GM10266 (cell line): ENCODE results near the gene CPLX3.
A peak's percentile ranks its signal among the peaks of the same experiment; 100 is the strongest.

Experiments
- DNase-seq: peaks from one replicate; pipeline ENCODE4 v3.0.0; 2012; ENCODE audit errors: extremely low spot score
- CTCF ChIP-seq: IDR thresholded peaks from 2 replicates; pipeline ENCODE4 v1.5.1; 2012; ENCODE audit warnings: mild to moderate bottlenecking, low read depth; ENCODE audit not compliant: control insufficient read depth, insufficient read depth; ENCODE audit errors: missing control alignments

Gene CPLX3

DNA sequence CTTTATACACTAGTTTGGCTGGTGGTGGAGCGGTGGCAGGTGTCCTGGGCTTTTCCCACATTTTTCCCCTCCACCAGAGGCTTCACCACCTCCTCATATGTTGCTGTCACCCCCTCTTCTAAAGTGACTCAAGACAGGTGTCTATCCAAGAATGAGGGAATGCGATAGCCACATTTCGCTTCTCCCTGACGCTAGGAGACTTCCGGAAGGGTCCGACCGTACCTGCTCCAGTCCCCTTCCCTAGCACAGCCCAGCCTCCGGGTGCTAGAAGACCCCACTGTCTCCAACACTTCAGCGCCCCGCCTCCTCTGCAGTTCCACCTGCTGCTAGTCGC is 46.2 kb downstream of the CPLX3 start:
- TF ChIP-seq CTCF: no peak
- DNase-seq: no peak

DNA sequence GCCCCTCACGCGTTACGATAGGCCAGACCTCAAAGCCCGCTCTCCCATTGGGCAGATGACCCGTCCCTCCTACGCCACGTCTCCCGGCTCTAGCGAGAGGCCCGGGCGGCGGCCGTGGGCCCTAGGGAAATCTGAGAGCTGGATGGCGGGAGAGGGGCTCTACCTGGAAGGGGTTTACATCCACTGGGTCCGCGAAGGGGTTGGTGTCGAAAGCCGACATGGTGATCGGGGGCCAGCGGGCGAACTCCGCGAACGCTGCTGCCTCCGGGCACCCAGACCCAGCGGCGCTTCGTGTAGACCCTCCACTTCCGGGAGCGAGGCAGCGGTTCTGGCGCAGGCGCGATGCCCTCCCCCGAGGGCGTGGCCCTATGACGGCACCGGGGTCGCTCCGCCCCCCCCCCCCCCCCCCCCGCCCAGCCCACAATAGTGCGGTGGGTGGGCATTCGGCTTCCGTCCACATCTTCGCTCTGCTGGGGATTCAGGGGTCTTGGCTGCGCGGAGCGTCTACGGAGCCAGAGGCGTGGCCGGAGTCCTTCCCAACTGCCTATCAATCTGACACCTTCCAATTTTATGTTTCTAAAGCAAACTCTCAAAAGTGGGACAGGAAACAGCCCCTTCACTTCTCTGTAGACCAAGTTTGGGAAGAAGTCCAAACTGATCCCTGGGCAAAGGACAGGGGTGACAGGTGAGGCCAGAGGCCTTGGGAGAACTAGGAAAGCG is 46.8 kb downstream of the CPLX3 start, which contains the start of gene SCAMP2:
Gene SCAMP2, minus strand, starts transcription at position 330 of the 720 bp plus-strand sequence. Its CDS starts 110 bp downstream, at position 220.
- DNase-seq: peak; percentile 95
- TF ChIP-seq CTCF: no peak

GRCh38 chr15:74873756-74874424 is 47.5 kb downstream of the CPLX3 start:
- DNase-seq: no peak
- TF ChIP-seq CTCF: no peak

DNA sequence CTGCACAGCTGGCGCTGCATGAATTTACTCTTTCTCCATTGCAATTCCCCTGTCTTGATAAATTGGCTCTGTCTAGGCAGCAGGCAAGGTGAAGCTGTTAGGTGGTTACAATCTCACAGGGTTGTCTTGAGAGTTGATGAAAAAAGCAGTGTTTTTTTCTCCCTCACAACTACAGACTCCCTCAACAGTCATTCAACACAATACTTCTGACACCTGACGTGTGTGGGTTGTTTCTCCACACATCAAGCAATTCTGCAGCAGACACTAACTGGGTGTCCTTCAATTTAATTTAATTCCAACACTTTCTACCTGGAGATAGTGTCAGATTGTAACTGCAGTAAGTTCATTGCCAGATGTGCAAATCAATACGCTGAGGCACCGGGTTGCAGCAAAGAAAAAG is 51.8 kb downstream of the CPLX3 start:
- TF ChIP-seq CTCF: no peak
- no peak for DNase-seq
